Stomach (tissue), 9 donors: Measurements from ENCODE around the gene RALY. TPM values are rescaled to one million over a fixed set of nuclear protein-coding genes. Genes with fewer than 3 reads are reported as not detected.
"Not testable (repeated sequence)": the region's sequence is repeated elsewhere in the genome, so short reads cannot be mapped to it uniquely, and the experiment has no call there.

Source experiments
- DNase-seq, 2 donors: peaks; one replicate each; pipeline versions ENCODE4 v3.0.0 to v3.0.0-alpha.2; 2013 to 2019
- H3K27ac ChIP-seq, 5 donors: fragments of 200-600 bp in 4 of 5; sonication (generic) in 4 of 5; one replicate each; pipeline ENCODE4 v1.5.1; 2013 to 2019; ENCODE audit warnings: mild to moderate bottlenecking in 1 of 5, moderate library complexity in 1 of 5
- H3K27me3 ChIP-seq, 3 donors: fragments of 200-600 bp; sonication (generic); one replicate each; pipeline ENCODE4 v1.5.1; 2017 to 2019; ENCODE audit warnings: mixed run types in 1 of 3
- H3K36me3 ChIP-seq, 4 donors: fragments of 200-600 bp; sonication (generic); 1 replicate in 3 of 4; 2 replicates in 1 of 4; pipeline ENCODE4 v1.5.1; 2016 to 2019
- H3K4me1 ChIP-seq, 4 donors: fragments of 200-600 bp; sonication (generic); one replicate each; pipeline ENCODE4 v1.5.1; 2016 to 2019
- H3K4me3 ChIP-seq, 4 donors: fragments of 200-600 bp; sonication (generic) in 3 of 4; one replicate each; pipeline ENCODE4 v1.5.1; 2016 to 2019; ENCODE audit warnings: mild to moderate bottlenecking in 1 of 4
- H3K9me3 ChIP-seq, 4 donors: fragments of 200-600 bp; sonication (generic); one replicate each; pipeline ENCODE4 v1.5.1; 2016 to 2019
- EP300 ChIP-seq: sonication (generic); formaldehyde crosslinking; IDR thresholded peaks from one replicate; pipeline ENCODE4 v1.6.1; 2017; ENCODE audit warnings: antibody characterized with exemption
- POLR2A ChIP-seq, 4 donors: fragments of 450-650 bp; IDR thresholded peaks; one replicate each; pipeline ENCODE4 v1.6.1; 2016; ENCODE audit warnings: antibody characterized with exemption in 4 of 4, control low read depth in 2 of 4, mild to moderate bottlenecking in 1 of 4, moderate library complexity in 1 of 4
- POLR2AphosphoS5 ChIP-seq, 3 donors: sonication (generic); formaldehyde crosslinking; IDR thresholded peaks; one replicate each; pipeline ENCODE4 v1.6.1; 2016; ENCODE audit warnings: antibody characterized with exemption in 3 of 3
- WGBS, 5 donors: extraction: QIAGEN DNeasy Blood & Tissue Kit in 3 of 5; methylation state at CpG; one replicate each; pipeline versions ENCODE4 v1.1.5 to v1.1.7; 2013 to 2018; 5-methylcytosine and 5-hydroxymethylcytosine counted together
- intact Hi-C: fragments of 100-400 bp; cut with DNase I; formaldehyde crosslinking; loops from one replicate; pipeline ENCODE4 v1.15.1; 2023; ENCODE audit warnings: low total_unique reads
- polyA plus RNA-seq, 3 donors: library from polyadenylated mRNA; stranded (reverse); fragments of 200-250 nt; gene quantifications; one replicate each; pipeline ENCODE4 v1.2.3, GENCODE V29; 2013
- total RNA-seq, 5 donors: library from RNA; depleted of rRNA; stranded (reverse); fragments of >200 nt; gene quantifications; one replicate each; pipeline versions ENCODE4 v1.1.0 to v1.2.3, GENCODE V29; 2014 to 2016
- TF ChIP-seq, protein P1 (sequence below), 7 experiments: fragments of 450-650 bp in 4 of 7; fragments of 200-600 bp in 3 of 7; sonication (generic) in 3 of 7; IDR thresholded peaks; one replicate each; pipeline ENCODE4 v1.5.1; 2016 to 2019; ENCODE audit warnings: antibody characterized with exemption in 7 of 7, control low read depth in 2 of 7, mild to moderate bottlenecking in 1 of 7
- donor health status: healthy with polysubstance abuse.
- donor health status: Bipolar disorder and iron deficiency.
- donor health status: healthy.

RALY gene
- total and polyA plus RNA-seq, 8 donors: 21.6 to 389 (median 97.7) TPM

DNA sequence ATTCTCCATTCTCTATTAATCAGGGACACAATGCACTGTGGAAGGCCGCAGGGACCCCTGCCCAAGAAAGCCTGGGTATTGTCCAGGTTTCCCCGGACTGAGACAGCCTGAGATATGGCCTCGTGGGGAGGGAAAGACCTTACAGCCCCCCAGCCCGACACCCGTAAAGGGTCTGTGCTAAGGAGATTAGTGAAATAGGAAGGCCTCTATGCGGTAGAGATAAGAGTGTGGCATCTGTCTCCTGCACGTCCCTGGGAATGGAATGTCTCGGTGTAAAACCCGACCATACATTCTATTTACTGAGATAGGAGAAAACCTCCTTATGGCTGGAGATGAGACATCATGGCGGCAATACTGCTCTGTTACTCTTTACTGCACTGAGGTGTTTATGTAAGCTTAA lies 134.1 kb downstream of the RALY start:
- 72 to 84% (median 82%) methylated on average over 10 of the region's 10 CpGs for WGBS, 5 donors
- Histone ChIP-seq H3K4me1 (peaks cover 0 to 13% (median 7%) of the 10 kb centered on the region in 4 donors), H3K27me3 (no peaks in the 10 kb centered on the region), H3K4me3 (no peak overlapping the region), H3K27ac (no peak overlapping the region), H3K9me3 (no peaks in the 10 kb centered on the region), H3K36me3 (no peaks in the 10 kb centered on the region)
- TF ChIP-seq, protein P1, sequence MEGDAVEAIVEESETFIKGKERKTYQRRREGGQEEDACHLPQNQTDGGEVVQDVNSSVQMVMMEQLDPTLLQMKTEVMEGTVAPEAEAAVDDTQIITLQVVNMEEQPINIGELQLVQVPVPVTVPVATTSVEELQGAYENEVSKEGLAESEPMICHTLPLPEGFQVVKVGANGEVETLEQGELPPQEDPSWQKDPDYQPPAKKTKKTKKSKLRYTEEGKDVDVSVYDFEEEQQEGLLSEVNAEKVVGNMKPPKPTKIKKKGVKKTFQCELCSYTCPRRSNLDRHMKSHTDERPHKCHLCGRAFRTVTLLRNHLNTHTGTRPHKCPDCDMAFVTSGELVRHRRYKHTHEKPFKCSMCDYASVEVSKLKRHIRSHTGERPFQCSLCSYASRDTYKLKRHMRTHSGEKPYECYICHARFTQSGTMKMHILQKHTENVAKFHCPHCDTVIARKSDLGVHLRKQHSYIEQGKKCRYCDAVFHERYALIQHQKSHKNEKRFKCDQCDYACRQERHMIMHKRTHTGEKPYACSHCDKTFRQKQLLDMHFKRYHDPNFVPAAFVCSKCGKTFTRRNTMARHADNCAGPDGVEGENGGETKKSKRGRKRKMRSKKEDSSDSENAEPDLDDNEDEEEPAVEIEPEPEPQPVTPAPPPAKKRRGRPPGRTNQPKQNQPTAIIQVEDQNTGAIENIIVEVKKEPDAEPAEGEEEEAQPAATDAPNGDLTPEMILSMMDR (IDR thresholded peaks at IDR 0.05): no peak
- TF ChIP-seq POLR2A (IDR thresholded peaks at IDR 0.05) (no peak), EP300 (no peak), POLR2AphosphoS5 (IDR thresholded peaks at IDR 0.05) (no peak)
- intact Hi-C loops: loop anchor here (10.0 kb wide), 1 partner anchor 263 kb away; no protein-coding TSS in a partner anchor
- DNase-seq: no peak

DNA sequence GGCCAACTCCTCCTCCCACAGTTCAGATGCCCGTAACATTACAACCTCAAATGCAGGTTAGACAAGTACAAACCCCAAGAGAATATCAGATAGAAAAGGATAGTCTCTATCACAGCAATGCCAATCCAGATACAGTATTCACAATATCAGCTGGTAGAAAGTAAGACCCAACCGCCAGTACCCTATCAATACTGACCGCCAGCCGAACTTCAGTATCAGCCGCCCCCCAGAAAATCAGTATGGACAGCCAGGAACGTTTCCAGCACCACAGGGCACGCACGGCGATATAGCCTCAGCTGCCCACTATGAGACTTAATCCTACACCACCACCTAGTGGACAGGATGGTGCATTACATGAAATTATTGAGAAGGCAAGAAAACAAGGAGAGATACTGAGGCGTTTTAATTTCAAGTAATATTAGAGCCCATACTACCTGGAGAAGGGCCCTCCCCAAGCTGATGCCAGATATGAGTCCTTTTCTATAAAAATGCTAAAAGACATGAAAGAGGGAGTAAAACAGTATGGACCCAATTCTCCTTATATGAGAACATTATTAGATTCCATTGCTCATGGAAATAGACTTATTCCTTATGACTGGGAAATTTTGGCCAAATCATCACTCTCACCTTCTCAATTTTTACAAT lies 135.9 kb downstream of the RALY start:
- Histone ChIP-seq H3K9me3 (no peaks in the 10 kb centered on the region), H3K4me3 (peak overlapping the region in 3 of 4 donors; percentile 11 to 25 (median 17))
- 1 to 3% (median 1%) methylated on average over 10 of the region's 10 CpGs for WGBS, 5 donors

DNA sequence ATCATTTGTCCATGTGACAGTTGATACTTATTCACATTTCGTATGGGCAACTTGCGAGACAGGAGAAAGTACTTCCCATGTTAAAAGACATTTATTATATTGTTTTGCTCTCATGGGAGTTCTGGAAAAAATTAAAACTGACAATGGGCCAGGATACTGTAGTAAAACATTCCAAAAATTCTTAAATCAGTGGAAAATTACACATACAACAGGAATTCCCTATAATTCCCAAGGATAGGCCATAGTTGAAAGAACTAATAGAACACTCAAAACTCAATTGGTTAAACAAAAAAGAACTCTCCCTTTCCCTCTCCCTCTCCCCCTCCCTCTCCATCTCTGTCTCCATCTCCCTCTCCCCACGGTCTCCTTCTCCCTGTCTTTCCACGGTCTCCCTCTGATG lies 137.8 kb downstream of the RALY start:
- TF ChIP-seq, protein P1 (IDR thresholded peaks at IDR 0.05): no peak
- Histone ChIP-seq H3K9me3 (no peaks in the 10 kb centered on the region), H3K4me3 (no peak overlapping the region), H3K36me3 (no peaks in the 10 kb centered on the region), H3K4me1 (peaks cover 0 to 13% (median 7%) of the 10 kb centered on the region in 4 donors), H3K27ac (no peak overlapping the region), H3K27me3 (no peaks in the 10 kb centered on the region)
- intact Hi-C loops: no loop called here
- DNase-seq: no peak
- 72 to 91% (median 85%) methylated on average over 4 of the region's 4 CpGs for WGBS, 5 donors

More for the DNA sequence above, 135.9 kb downstream of the RALY start:
- TF ChIP-seq, protein P1 (IDR thresholded peaks at IDR 0.05): peak in 5 of 7 experiments; percentile 71 to 88 (median 82)
- peak in 1 of 3 donors; percentile 46 for TF ChIP-seq POLR2AphosphoS5 (IDR thresholded peaks at IDR 0.05)
- no peak for TF ChIP-seq EP300
- TF ChIP-seq POLR2A (IDR thresholded peaks at IDR 0.05): no peak
- intact Hi-C loops: loop anchor here (10.0 kb wide), 1 partner anchor 265 kb away; no protein-coding TSS in a partner anchor
- H3K27me3 ChIP-seq: no peaks in the 10 kb centered on the region
- no peaks in the 10 kb centered on the region for H3K36me3 ChIP-seq
- peaks cover 0 to 13% (median 7%) of the 10 kb centered on the region in 4 donors for H3K4me1 ChIP-seq
- DNase-seq: peak; percentile 64 to 90
- no peak overlapping the region for H3K27ac ChIP-seq

DNA sequence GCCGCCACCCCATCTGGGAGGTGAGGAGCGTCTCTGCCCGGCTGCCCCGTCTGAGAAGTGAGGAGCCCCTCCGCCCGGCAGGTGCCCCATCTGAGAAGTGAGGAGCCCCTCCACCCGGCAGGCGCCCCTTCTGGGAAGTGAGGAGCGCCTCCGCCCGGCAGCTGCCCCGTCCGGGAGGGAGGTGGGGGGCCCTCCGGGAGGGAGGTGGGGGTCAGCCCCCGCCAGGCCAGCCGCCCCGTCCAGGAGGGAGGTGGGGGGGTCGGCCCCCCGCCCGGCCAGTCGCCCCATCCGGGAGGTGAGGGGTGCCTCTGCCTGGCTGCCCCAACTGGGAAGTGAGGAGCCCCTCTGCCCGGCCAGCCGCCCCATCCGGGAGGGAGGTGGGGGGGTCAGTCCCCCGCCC lies 138.8 kb downstream of the RALY start:
- intact Hi-C loops, H3K36me3 ChIP-seq, H3K27ac ChIP-seq, H3K27me3 ChIP-seq, DNase-seq, H3K9me3 ChIP-seq, H3K4me3 ChIP-seq: not testable (repeated sequence)
- peaks cover 0 to 13% (median 7%) of the 10 kb centered on the region in 4 donors for H3K4me1 ChIP-seq
- WGBS, 5 donors: 90 to 94% (median 92%) methylated on average over 5 to 26 of the region's 26 CpGs

DNA sequence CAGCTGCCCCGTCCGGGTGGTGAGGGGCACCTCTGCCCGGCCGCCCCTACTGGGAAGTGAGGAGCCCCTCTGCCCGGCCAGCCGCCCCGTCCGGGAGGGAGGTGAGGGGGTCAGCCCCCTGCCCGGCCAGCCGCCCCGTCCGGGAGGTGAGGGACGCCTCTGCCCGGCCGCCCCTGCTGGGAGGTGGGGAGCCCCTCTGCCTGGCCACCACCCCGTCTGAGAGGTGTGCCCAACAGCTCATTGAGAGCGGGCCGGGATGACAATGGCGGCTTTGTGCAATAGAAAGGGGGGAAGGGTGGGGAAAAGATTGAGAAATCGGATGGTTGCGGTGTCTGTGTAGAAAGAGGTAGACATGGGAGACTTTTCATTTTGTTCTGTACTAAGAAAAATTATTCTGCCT lies 139.2 kb downstream of the RALY start:
- H3K4me3 ChIP-seq, H3K27me3 ChIP-seq, intact Hi-C loops, H3K9me3 ChIP-seq, H3K27ac ChIP-seq, H3K36me3 ChIP-seq, DNase-seq: not testable (repeated sequence)
- 82 to 95% (median 86%) methylated on average over 11 to 21 of the region's 21 CpGs for WGBS, 5 donors
- peaks cover 0 to 13% (median 7%) of the 10 kb centered on the region in 4 donors for H3K4me1 ChIP-seq

DNA sequence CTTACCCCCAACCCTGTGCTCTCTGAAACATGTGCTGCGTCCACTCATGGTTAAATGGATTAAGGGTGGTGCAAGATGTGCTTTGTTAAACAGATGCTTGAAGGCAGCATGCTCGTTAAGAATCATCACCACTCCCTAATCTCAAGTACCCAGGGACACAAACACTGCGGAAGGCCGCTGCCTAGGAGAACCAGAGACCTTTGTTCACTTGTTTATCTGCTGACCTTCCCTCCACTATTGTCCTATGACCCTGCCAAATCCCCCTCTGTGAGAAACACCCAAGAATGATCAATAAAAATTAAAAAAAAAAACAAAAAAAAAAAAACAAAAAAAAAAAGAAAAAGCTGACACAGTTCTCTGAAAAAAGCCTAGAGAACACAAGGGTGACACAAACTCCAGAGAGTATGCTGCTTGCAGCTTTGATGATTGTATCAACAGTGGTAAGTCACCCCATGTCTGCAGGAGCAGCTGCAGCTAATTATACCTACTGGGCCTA lies 139.7 kb downstream of the RALY start:
- H3K36me3 ChIP-seq, H3K4me3 ChIP-seq, DNase-seq, H3K9me3 ChIP-seq, intact Hi-C loops, H3K27ac ChIP-seq, H3K27me3 ChIP-seq: not testable (repeated sequence)
- WGBS, 5 donors: 56 to 91% (median 62%) methylated on average over 1 to 4 of the region's 4 CpGs
- H3K4me1 ChIP-seq: peaks cover 0 to 12% (median 7%) of the 10 kb centered on the region in 4 donors
